ENCODE data around the gene CHIA. TPM values are rescaled to one million over a fixed set of nuclear protein-coding genes. Genes with fewer than 3 reads are reported as not detected.

CHIA gene
- polyA plus RNA-seq, 1 donor, result not detected

- DNase-seq, result no peak
These were observed 75.6 kb downstream of the CHIA start for GRCh38 chr1:111366256-111366655.

GRCh38 chr1:111369177-111369576, 78.5 kb downstream of the CHIA start:
- no peak for DNase-seq

GRCh38 chr1:111369645-111370044, 79.0 kb downstream of the CHIA start:
- DNase-seq, result no peak

Other genes starting within 250 kb of the CHIA start
- gene DRAM2, start 150.8 kb upstream of the CHIA start, polyA plus RNA-seq (ENCODE audit: insufficient read length), result 80.6 TPM
- gene CEPT1, start 150.6 kb upstream of the CHIA start, polyA plus RNA-seq (ENCODE audit: insufficient read length), result 59.0 TPM
- gene DENND2D, start 90.2 kb upstream of the CHIA start, polyA plus RNA-seq (ENCODE audit: insufficient read length), result 18.9 TPM
- gene CHI3L2, start 63.1 kb upstream of the CHIA start, polyA plus RNA-seq (ENCODE audit: insufficient read length), result 0.20 TPM
- 5.9 TPM for gene OVGP1, start 136.9 kb downstream of the CHIA start, polyA plus RNA-seq (ENCODE audit: insufficient read length)
- gene WDR77, start 158.4 kb downstream of the CHIA start, polyA plus RNA-seq (ENCODE audit: insufficient read length), result 40.2 TPM
- gene ATP5PB, start 158.6 kb downstream of the CHIA start, polyA plus RNA-seq (ENCODE audit: insufficient read length), result 379 TPM
- 6.3 TPM for gene C1orf162, start 183.1 kb downstream of the CHIA start, polyA plus RNA-seq (ENCODE audit: insufficient read length)
- gene ADORA3, start 212.8 kb downstream of the CHIA start, polyA plus RNA-seq (ENCODE audit: insufficient read length), result 0.52 TPM
- 0.96 TPM for gene TMIGD3, start 212.8 kb downstream of the CHIA start, polyA plus RNA-seq (ENCODE audit: insufficient read length)

Measured in left kidney (tissue), 2 donors.